Renal cortex interstitium (tissue), 11 donors: ENCODE measurements around the gene DCAF11. TPM values are rescaled to one million over a fixed set of nuclear protein-coding genes. Genes with fewer than 3 reads are reported as not detected.

Experiments
- DNase-seq, 11 donors: peaks; one replicate each; pipeline ENCODE4 v3.0.0-alpha.2; 2013; ENCODE audit warnings: low read depth in 9 of 11, low spot score in 4 of 11; ENCODE audit errors: extremely low read depth in 1 of 11
- polyA plus RNA-seq, 3 donors: library from polyadenylated mRNA; unstranded; fragments of 120-200 nt; gene quantifications; one replicate each; pipeline ENCODE4 v1.2.1, GENCODE V29; 2013; ENCODE audit not compliant: insufficient read length in 3 of 3

The DCAF11 gene
- polyA plus RNA-seq, 3 donors: 72.3 to 85.0 (median 80.7) TPM

DNA sequence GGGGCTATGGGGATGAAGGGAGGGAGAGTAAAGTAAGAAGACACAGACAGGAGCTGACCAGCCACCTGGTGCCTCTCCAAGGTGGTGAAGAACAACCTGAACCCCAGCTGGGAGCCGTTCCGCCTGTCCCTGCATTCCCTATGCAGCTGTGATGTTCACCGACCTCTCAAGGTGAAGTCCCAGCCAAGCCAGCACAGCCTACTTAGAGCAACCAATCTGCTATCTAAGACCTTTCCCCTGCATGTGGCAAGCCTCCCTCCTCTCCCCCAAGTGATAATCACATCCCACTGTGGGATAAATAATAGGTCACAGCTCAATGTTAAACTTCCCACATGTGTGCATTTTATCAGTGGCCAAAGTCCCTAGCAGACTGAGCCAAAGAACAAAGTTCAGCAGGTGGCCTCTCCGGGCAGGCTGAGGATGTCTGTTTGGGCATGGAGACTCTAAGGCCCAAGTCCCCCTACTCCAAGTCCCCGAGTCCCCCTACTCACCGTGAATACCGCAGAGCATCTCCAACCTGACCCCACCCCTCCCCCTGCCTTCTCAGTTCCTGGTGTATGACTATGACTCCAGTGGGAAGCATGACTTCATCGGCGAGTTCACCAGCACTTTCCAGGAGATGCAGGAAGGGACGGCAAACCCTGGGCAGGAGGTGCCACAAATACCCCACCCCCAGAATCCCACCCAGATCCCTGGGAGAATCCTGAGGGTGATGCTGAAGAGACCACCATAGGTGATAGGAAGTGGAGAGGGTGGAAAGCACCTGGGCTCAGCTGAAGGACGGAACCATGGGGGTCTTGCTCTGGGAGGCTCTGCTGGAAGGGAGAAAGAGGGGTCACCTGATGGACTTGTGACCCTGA, 39.7 kb upstream of the DCAF11 start:
- DNase-seq: no peak

GRCh38 chr14:24075485-24076301, 38.9 kb upstream of the DCAF11 start:
- DNase-seq: no peak

DNA sequence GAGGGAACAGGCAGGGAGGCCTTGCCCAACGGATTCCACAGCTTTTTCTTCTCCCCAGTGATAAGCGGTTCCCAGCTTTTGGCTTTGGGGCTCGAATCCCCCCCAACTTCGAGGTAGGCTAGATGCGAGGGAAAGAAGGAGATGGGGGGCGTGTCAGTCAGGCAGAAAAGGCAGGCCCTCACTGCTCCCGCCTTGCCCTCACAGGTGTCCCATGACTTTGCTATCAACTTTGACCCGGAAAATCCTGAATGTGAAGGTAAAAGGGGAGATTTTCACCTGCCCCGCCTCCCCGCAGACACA, 38.3 kb upstream of the DCAF11 start:
- no peak for DNase-seq

GRCh38 chr14:24077086-24077485, 37.5 kb upstream of the DCAF11 start:
- no peak for DNase-seq

DNA sequence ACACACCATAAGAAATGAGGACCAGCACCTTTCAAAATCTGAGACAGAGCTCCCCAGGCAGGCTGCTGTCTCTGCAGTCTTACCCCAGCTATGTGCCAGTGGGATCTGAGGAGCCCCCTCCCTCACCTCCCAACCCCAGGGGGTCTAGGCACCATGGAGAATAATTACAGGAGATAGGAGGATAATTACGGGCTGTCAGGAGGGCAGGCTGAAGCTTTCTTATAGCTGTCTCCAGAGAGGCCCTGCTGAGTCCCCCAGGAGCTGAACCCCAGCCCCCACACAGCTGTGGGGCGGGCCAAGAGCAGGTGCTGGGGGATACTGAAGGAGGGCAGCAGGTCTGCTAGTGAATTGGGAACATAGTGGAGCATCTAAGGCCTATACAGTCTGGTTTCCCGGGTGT, 36.4 kb upstream of the DCAF11 start:
- no peak for DNase-seq

DNA sequence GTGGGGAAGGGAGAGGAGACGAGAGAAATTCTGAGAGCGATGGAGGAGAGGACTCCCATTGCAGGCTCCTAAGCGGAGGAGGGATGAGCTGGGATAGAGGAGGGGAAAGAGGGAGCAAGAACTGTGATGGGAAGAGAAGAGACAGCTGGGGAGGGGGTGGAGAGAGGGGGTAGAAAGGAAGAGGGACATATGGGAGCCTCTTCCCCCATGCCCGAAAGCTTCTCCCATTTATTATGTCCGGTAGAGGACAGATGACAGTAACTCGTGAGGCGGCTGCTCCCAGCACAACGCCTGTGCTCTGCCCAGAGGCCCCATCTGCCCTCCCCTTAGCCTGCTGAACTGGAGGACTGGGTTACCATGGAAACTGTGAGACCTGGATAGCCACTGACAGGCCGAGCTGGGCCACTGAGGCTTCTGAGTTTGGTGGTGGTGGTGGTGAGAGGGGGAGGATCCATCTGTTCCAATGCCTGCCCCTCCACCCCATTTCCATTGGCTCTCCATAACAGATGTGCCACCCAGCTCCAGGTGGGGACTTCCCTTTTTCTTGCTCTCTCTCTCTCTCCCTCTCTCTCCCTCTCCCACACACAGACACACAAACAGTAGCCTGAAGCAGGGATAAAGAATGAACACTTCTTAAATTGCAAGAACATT, 35.0 kb upstream of the DCAF11 start:
- no peak for DNase-seq

DNA sequence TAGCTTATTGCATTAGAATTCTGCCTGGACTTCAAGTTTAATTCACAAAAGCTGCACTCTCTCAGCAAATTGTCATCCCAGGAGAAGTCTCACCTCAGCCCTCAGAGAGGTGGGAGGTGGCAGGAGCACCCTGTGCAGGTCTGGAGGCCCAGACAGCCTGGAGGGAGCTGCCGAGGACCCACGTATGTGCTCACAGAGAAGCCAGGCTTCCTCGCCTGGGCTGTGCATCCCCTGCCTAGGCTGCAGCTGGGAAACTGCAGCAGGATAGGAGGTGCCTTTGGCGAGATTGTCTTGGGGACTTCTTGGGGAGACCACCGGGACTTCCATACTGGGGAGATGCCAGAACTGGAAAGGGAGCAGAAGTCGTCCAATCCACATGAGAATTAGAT, 34.4 kb upstream of the DCAF11 start:
- no peak for DNase-seq

GRCh38 chr14:24080888-24081738, 33.5 kb upstream of the DCAF11 start:
- peak in 1 of 11 donors; percentile 36 for DNase-seq

- DNase-seq: no peak
Observed at GRCh38 chr14:24081739-24082211, 32.8 kb upstream of the DCAF11 start.

- DNase-seq: no peak
Observed at GRCh38 chr14:24082411-24083080, 32.0 kb upstream of the DCAF11 start.

DNA sequence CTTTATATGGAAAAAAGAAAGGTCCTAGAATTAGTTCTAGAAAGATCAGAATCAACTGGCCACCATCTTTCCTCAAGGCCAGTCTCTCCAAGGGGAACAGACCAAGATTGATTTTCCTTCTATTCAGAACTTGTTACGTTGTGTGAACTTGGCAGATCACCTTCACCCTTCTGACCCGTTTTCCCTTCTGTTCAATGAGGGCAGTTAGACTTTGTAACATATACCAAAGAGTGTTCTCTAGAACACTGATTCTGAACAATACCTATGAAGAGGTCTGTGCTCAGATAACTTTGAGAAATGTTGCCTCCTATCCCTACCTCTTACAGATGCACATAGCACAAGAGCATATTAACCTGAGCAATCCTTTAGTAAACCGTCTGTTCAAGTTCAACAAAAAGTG, 31.1 kb upstream of the DCAF11 start:
- DNase-seq: no peak

- no peak for DNase-seq
Observed at GRCh38 chr14:24084440-24084839, 30.1 kb upstream of the DCAF11 start.

GRCh38 chr14:24085215-24085614, 29.4 kb upstream of the DCAF11 start:
- DNase-seq: no peak

GRCh38 chr14:24086193-24086955, 28.2 kb upstream of the DCAF11 start:
- no peak for DNase-seq

GRCh38 chr14:24087004-24087403, 27.6 kb upstream of the DCAF11 start:
- no peak for DNase-seq

- no peak for DNase-seq
Observed at GRCh38 chr14:24088095-24088494, 26.5 kb upstream of the DCAF11 start.

- no peak for DNase-seq
Observed at GRCh38 chr14:24089890-24090289, 24.7 kb upstream of the DCAF11 start.

DNA sequence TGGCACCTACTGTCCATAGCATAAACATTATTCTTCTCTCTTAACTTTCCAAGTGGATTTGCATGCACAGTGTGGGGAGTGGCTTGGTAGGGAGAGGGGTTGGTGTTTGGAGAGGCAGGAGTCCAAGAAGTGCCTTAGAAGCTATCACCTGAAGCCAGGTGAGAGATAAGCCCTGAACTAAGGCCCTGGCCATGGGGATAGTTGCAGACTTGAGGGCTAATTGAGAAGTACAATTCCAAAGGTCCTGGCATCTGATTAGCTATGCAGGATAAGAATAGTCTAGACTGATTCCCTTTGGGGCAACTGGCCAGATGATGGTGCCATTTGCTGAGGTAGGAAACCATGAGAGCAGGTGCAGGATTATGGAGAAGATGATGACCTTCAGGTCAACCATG, 22.5 kb upstream of the DCAF11 start:
- no peak for DNase-seq
